ENCODE data around the gene ROS1.

Gene ROS1

DNA sequence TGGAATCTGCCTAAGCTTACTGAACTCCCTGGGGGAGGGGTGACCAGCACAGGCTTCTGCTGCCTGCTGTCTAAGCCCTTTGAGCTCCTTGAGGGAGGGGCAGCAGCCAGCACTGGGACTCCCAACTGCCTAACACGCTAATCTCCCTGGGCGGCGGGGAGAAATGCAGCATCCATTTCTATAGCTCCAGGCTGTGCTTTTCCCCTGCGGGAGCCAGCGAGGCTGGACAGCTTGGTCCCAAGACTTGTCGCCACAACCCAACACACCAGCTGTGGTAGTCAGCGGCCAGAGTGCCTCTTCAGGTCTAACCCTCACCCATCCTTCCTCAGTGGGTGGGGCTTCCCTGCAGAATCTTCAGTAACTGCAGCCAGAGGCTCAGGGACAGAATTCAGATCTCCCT is 95.8 kb downstream of the ROS1 start:
- no peak overlapping the region for H3K4me3 ChIP-seq (ENCODE audit: low read length)
- no peak for DNase-seq (ENCODE audit: low read depth, low spot score)

DNA sequence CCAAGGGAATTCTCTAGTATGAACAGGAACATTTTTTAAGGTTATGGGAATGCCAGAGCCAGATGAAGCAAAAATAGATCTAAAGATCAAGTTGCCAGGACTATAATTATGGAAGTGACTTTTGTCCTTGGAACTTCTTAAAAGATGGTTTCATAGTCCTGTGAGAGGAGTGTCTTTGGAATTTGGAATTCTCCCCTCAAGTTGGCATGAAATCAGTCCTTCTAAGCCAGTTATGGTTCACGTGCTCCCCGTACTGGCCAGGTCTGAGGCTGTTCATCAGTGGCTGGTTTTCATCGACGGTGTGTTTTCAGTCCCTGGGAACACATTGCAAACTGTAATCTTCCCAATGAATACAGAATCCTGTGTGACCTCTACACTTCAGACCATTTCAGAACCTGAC is 97.2 kb downstream of the ROS1 start:
- no peak for DNase-seq (ENCODE audit: low read depth, low spot score)
- no peak overlapping the region for H3K4me3 ChIP-seq (ENCODE audit: low read length)

DNA sequence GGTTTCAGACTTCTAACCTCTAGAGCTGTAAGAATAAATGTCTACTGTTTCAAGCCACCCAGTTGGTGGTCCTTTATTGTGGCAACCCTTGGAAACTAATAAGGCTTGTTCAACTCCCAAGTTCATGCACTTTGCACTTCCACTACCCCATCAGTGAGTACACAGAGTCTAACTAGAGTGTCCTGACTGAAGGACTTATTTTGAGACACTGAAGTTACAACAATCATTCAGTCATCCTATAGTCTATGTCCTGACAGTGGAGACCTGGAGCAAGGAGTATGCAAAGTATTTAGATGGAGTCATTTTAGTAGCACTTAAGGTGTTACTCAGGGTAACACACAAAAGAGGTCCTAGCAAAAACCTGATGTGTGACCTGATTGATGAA is 97.7 kb downstream of the ROS1 start:
- no peak overlapping the region for H3K4me3 ChIP-seq (ENCODE audit: low read length)
- no peak for DNase-seq (ENCODE audit: low read depth, low spot score)

DNA sequence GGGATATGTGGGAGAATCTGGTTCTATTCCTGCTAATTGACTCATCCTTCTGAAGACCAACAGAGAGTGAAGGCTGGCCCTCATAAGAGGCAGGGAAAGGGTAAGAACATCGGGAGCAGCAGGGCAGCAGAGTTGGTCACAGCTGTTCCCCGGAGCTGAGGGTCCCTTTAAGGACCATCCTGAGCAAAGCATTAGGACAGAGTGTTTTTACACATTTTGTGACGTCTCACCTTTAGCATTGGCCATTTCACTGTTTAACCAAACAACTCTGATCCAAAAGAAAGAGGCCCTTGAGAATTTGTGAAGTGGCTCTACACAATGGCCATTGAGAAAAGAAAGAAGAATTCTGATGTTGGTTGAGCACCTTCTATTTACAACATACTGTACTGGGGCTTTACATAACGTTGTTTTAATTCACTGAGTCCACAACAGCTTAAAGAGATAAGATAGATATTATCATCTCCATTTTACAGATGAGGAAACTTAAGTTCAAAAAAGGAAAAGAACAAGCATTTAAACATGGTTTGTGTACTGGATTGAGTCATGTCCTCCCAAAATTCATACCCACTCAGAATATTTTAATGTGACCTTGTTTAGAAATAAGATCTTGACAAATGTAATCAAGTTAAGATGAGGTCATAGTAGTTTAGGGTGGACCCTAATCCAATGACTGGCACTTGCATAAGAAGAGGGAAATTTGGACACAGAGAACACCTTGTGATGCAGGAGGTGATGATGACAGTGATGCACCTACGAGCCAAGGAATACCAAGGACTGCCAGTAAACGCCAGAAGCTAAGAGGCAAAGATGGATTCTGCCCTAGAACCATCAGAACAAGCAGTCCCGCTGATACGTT is 98.4 kb downstream of the ROS1 start:
- DNase-seq (ENCODE audit: low read depth, low spot score) = no peak
- H3K4me3 ChIP-seq (ENCODE audit: low read length) = no peak overlapping the region

DNA sequence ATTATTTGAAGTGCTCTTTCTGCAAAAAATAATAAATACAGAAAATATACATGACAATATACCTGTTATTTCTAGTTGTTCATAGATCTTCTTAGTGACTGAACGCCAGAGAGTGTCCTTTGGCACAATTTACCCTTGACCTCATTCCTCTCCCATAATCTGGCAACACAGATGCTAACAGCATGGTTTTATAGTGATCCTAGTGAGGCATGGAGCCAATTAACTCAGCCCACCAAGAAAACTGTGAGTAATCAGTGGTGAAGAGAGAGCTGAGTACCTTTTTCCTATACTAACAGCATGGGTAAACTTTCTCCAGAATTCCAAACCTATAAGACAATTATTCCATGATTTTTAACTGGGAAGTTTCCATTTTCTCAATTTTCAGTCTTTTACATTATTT is 99.3 kb downstream of the ROS1 start:
- no peak for DNase-seq (ENCODE audit: low read depth, low spot score)

DNA sequence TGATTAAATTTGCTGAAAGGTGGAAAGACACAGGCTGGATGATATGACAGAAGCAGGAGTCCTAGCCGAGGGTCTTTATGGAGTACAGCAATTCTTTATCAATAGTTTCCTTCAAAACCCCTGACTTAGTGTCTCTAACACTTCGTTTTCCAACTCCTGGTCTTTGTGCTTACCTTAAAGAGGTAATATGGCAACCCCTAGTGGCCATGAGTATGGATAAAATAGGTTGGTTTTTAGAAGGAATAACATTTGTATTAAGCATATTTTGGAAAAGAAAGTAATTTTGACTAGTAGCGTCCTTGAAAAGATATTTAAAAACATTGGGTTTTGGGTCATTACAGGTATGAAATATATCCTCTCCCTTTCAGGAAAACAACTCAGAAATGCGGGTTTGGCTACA is 108.5 kb downstream of the ROS1 start:
- DNase-seq (ENCODE audit: low read depth, low spot score) = peak; percentile 18
- H3K4me3 ChIP-seq (ENCODE audit: low read length) = no peak overlapping the region

More for the DNA sequence above, 99.3 kb downstream of the ROS1 start:
- no peak overlapping the region for H3K4me3 ChIP-seq (ENCODE audit: low read length)

DNA sequence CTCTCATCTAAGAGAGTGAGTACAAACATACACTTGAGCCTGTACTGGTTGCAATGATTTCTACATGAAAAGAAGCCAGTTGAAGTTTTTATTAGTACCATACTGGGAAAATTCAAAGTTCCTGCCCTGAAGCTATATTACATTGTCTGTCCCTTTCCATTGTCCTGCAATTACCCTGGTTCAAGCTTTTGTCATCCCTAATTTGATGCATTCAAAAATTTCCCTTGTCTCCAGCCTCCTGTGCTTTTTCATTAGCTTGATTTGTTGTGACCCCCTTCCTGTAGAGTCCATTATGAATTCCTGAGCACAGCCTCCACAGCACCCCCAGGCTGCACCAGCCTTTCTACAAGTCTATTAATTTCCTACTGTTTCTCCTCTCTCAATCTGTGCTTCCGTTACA is 114.0 kb downstream of the ROS1 start:
- DNase-seq (ENCODE audit: low read depth, low spot score) = no peak
- no peak overlapping the region for H3K4me3 ChIP-seq (ENCODE audit: low read length)

DNA sequence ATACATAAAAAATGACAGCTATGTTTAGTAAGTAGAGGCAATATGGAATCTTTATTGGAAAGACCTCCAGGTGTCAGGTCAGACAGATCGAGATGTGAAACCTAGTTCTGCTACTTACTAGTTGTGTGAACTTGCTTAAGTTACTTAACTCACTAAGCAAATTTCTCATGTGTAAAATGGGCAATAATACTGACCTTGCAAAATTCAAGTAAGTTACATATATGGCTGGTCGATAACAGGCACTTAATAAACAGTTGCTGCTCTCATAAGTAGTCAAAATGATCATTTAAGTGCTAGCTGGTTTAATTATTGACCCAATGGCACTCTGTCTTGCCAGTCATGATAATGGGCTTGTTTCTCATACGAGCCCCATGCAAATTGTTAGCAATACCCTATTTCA is 114.4 kb downstream of the ROS1 start:
- H3K4me3 ChIP-seq (ENCODE audit: low read length) = no peak overlapping the region
- DNase-seq (ENCODE audit: low read depth, low spot score) = no peak

DNA sequence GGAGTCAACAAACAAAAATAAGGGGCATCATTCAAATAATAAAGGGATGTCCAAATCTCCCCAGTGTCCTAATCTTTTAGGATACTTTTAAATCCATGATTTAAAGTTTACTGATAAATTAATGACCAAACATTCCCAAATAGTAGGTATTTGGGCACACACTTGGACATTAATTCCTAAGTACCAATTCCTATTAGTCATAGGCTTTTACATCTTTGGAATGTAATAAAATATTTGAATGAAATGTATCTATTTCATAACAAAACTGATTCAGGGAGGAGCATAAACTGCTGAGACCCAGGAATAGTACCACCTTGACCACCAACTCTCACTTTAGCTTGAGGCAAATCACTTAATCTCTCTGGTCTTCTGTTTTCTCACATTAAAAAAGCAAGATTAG is 116.1 kb downstream of the ROS1 start:
- H3K4me3 ChIP-seq (ENCODE audit: low read length) = no peak overlapping the region
- no peak for DNase-seq (ENCODE audit: low read depth, low spot score)

DNA sequence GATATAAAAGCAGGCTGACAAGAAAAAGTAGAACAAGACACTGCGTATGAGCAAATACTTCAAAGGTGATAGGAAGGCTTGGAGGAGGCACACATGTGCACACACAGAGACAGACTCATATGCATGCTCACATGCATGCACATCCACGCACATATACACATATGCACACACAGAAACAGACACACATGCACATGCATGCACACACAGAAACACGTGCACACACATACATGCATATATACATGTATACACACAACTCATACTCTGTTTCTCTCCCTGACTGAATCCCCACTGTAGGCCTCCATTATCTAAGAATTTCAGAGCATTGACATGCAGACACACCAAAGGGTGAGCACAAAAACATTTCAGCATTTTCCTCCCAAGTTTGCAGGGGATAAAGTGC is 116.7 kb downstream of the ROS1 start:
- DNase-seq (ENCODE audit: low read depth, low spot score) = no peak
- H3K4me3 ChIP-seq (ENCODE audit: low read length) = no peak overlapping the region

DNA sequence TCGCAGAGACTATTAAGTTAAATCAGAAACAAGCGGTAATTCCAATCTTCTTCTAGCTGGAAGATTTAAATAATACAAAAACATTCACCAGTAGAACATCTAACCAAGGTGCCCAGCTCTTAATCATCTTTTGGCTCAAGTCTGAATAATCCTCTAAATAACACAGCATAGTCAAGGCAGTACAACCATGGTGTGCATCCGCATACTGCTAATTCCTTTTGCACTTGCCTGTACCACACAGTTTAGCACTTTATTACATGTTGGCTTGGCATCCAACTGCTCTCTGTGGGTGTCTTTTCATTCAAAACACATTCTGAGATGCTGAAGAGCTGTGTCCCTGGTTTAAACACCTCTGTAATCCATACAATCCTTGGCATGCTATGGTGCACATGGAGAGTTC is 118.1 kb downstream of the ROS1 start:
- no peak overlapping the region for H3K4me3 ChIP-seq (ENCODE audit: low read length)

DNA sequence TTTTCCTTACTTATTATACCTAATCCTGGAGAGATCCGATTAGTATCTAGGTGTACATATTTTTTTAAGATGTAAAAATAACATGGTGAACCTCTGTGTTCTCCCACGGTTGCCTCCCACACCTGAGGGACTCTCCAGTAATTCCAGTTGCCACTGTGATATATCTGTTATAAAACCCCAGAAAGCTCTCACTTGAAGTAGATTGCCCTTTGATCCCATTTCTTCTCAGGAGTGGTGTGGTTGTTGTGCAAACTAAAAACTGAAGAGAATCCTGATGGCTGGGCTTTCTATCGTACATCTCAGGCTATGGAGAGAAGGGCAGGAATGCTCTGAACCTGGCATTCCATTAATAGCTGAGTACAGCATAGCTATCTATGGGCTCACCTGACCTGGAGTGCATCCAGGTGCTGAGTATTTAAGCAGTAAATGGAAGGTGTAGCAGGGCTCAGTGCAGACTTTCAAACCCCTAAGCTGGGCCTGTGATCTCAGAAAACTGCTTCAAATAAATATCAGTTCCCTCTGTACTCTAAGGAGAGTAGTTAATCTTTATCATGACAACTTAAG is 119.4 kb downstream of the ROS1 start:
- H3K4me3 ChIP-seq (ENCODE audit: low read length) = no peak overlapping the region
- DNase-seq (ENCODE audit: low read depth, low spot score) = no peak

More for the DNA sequence above, 118.1 kb downstream of the ROS1 start:
- DNase-seq (ENCODE audit: low read depth, low spot score) = no peak

DNA sequence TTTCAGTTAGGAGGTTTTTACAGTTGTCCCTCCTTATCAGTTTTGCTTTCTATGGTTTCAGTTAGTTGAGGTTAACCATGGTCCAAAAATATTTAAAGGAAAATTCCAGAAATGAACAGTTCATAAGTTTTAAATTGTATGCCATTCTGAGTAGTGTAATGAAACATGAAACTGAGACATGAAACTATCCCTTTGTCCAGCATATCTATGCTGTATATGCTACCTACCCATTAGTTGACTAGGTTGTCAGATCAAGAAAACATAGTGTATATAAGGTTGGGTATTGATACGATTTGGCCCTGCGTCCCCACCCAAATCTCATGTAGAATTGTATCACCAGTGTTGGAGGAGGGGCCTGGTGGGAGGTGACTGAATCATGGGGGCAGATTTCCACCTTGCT is 121.3 kb downstream of the ROS1 start:
- DNase-seq (ENCODE audit: low read depth, low spot score) = no peak
- H3K4me3 ChIP-seq (ENCODE audit: low read length) = no peak overlapping the region

DNA sequence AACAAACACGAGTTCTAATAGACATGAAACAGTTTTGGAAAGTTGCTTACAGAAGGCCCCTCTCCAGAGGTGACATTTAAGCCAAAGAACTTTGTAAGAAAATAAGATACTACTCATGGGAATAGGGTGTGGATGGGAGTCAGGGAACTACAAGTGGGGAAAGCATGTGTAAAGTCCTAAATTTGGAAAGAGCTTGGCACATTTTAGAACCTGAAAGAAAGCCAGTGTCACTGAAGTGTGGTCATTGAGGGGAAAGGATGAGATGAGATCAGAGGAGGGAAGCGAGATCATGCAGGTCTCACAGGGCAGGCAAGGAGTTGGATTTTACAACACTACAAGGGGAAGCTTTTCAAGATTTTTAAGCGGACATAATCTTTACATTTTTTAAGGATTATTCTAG is 122.4 kb downstream of the ROS1 start:
- no peak overlapping the region for H3K4me3 ChIP-seq (ENCODE audit: low read length)
- DNase-seq (ENCODE audit: low read depth, low spot score) = no peak

DNA sequence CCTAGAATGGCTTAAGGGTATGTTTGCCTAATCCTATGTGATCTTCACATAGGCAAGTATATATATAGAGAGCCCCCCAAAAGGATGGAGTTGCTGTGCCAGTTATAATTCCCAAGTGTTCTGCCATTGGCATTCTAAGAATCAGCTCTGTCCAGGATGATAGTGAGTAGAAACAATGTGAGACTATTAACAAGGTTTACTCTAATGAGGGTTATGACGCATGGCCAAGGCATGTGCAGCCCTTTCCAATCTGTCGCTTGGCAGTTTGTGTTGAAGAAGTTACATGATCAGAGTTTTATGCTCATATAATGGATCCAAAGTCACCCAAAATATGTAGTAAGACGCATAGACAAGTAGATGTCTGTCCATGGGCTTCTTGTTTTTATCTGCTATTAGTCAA is 126.8 kb downstream of the ROS1 start:
- DNase-seq (ENCODE audit: low read depth, low spot score) = no peak
- no peak overlapping the region for H3K4me3 ChIP-seq (ENCODE audit: low read length)

DNA sequence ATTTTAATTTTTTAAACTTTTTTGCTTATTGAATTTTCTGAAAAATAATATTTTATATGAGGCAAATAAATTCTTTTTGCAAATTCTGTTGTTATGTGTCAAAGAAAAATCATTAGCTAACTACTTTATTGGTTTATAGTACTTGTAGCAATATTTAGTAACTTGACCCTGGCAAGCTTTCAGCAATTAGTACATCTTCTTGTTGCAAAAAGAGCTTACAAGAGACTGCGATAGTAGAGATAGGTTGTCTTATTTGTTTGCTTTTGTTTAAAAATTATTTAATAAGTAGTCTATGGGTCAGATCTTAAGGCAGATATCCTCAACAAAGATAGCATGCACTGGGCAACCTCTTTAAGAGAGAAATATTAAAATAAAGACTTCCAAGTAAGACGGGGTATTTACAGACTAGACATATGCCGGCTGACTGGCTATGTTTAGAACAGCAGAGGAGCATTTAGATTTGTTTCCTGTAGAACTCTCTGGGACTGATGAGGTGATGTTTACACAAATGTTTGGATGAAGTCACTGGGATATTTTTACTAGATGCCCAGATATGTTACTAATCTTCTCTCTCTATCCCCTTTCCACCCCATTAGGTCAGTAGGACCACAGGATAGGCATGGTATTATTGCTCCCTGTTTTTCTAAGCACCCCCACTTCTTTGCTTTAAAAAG is 135.4 kb downstream of the ROS1 start:
- H3K4me3 ChIP-seq (ENCODE audit: low read length) = no peak overlapping the region
- DNase-seq (ENCODE audit: low read depth, low spot score) = no peak

DNA sequence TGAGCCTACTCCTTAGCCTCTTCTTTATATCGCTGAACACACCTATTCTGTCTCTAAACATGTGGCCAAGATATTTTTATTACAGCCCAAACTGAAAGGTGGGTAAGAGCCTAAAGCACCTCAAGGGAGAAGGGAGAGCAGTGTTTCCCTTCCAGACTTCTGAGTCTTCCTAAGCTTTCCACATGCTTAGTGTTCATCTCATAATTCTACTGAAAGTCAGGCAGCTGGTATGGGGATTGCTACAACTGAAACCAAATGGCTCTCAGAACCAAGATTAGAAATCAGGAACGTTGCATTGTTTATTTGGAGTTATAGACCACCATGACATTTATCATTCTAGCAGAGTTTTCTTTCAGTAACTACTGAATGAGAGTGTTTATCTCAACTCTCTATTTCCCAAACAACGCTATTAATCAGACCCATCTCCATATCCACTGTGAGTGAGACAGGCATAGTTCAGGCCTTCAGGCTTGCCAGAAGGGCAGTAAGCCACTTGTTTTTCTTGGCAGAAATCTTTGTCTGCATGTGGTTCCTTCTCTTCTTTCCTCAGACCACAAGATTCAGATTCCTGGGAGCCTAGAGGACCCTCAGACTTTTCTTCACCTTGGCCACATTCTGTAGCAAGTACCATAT is 137.5 kb downstream of the ROS1 start:
- DNase-seq (ENCODE audit: low read depth, low spot score) = no peak
- no peak overlapping the region for H3K4me3 ChIP-seq (ENCODE audit: low read length)

DNA sequence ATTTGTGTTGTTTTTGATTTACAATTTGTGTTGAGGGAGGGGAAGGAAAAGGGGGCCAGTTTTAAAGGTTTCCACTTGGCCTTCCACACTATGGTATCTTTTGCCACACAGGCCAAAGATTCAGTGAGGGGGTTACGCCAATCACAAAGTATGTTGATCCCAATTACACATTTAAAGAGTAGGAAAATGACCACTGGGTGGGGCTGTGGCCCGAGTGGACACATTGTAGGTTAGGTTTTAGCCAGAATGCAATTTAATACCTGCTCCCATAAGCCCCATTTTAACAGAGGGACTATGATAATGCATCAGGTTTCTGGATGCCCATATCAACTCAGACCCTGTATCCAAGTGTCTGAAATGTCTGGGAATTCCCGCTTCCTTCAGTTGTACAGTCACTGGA is 144.8 kb downstream of the ROS1 start:
- H3K4me3 ChIP-seq (ENCODE audit: low read length) = no peak overlapping the region
- no peak for DNase-seq (ENCODE audit: low read depth, low spot score)

DNA sequence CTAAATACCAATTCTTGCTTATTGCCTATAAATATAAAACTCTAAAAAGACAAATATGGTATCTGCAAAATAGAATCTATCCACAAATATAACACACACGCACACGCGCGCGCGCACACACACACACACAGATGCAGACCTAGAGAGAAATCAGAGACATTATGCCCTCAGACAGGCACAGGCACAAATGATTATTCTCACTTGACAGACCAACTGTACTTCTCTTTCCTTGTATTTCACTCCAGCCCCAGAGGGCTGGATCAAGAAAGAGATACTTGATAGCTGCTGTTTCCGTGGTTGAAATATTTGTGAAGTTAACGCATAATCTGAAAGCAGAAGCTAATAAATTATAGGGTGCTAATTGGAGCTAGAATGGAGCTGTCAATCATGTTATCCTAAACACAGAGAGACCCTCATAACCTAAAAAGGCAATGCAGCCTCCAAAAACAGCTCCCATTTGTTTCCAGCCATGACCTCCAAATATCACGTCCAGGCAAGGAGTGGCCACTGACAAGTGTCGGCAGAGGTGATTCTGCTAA is 148.9 kb downstream of the ROS1 start:
- no peak overlapping the region for H3K4me3 ChIP-seq (ENCODE audit: low read length)
- no peak for DNase-seq (ENCODE audit: low read depth, low spot score)

DNA sequence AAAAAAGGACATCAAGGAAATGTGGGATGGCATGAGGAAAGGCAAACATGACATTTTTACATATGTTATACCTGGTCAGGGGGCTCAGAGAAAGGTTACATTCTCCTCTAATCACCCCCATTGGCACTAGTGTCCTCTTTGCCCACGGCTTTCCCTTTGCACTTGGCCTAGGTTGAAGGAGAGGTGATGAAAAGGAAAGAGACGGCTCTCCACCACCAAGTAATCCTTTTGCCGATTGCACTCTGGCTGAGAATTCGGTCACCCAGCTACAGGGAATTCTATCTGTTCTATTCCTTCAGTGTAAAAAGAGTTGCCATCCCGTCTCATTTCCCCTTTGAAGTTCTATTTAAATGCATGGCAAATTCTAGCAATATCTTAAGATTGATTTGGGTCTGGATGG is 150.0 kb downstream of the ROS1 start:
- H3K4me3 ChIP-seq (ENCODE audit: low read length) = no peak overlapping the region
- no peak for DNase-seq (ENCODE audit: low read depth, low spot score)

Measured in Jurkat, Clone E6-1 (cell line).